GM18909 (cell line): ENCODE data around the gene RPS21.

Source experiments
- ATAC-seq: cut with Tn5 transposase; IDR thresholded peaks from one replicate; pipeline ENCODE4 v1.9.1; 2021; ENCODE audit warnings: mild to moderate bottlenecking; ENCODE audit not compliant: unreplicated experiment, poor library complexity

Gene RPS21

DNA sequence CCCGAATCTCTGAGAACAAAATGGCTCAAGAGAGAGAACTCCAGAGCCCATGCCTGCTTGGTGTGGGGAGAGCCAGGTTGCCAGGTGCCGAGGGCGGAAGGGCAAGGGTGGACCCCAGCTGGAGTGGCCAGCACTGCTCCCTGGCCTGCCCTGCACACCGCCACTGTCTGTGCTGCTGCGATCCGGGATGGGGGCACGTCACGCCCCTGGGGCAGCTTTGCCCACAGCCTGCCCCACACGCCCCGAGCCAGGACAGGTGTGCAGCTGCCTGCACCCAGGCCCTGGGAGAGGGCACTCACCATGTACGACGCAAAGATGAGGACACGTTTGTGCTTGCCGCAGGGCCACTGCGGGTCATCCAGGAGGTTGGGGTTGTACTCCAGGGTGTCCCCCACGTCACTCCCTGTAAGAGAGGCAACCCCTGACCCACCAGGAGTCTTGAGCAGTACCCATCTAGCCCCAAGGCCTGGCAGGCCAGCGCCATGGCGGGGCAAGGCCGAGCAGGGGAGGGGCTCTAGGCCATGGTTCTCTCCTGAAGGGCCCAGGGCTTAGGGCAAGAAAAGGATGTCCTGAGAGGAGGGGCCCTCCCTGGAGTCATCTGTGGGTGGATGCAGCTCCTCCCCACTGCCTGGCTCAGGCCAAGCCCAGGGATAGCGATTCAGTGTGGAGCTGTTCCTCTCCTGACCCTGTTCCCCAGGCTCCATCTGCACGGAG is 5.9 kb downstream of the RPS21 start:
- ATAC-seq, result no peak

DNA sequence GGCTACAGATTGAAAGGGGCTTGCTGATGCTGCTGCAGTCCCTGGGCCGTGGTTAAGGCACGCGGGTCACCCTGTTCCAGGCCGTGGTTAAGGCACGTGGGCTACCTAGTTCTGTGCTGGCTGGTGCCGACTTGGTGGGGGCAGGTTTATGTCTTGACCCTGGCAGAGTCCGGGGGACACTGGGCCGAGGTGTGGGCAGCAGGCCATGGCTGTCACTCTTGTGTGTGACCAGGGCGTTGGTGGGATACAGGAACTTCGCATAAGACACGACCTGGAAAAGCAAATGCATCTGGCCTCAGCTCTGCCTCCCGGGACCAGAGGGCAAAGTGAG is 6.4 kb downstream of the RPS21 start:
- no peak for ATAC-seq

DNA sequence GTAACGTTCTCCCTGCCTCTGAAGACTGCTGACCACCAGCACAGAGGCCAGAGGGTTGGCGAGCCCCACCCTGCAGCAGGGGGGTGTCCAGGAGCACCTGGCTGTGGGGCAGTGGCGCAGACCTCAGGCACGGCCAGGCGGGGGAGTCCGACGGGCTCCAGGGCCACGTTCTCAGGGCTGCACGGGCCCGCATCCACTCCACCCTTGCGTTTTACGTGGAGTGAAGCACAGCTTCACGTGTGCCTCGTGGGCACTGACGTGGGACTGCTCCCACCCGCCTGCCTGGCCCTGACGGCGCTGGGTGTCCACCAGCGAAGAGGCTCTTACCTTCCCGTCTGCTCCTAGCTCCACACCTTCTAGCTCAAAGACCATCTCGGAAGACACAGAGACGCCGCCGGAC is 6.9 kb downstream of the RPS21 start:
- no peak for ATAC-seq

DNA sequence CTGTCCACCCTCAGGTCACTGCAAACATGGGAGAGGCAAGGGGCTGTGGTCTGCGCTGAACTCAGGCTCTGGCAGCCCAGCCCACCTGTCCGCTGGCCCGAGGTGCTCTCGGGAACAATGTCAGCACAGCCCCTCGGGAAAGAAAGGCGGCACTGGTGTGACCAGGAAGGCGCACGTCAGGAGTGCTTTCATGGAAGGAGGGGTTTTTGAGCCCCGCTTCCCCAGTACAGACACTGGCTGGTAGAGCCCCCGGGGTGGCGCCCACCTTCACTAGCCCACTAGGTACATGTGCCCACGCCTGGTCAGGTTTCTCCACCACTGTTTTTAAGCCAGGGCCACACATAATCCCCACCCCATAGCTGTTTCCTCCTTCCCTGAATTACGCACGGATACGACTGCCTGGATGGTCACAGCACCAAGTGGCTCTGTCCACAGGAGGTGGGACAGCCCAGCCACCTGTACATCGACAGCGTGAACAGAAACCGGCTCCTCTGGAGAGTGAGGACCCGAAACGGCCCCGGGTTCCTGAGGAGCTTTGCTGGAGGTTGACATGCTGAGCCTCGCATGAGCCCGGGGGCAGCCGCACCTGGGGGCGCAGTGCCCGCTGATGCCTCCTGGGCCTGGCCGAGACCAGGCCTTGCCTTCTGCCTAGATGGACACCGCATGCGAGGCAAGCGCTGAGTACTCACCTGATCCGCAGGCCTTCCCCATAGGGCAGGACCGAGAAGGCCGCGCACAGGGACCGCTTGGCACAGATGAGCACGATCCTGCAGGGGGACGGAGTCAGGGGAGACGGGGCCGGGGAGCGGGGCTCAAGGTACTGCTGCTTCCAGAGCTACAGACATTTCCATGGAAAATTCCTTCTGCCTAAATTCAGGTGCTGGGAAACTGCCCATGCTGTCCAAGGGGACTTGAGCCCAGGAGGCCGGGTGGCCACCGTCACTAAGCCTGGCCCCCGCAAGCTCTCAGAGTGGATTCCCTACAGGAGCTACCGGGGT is 7.6 kb downstream of the RPS21 start:
- no peak for ATAC-seq

DNA sequence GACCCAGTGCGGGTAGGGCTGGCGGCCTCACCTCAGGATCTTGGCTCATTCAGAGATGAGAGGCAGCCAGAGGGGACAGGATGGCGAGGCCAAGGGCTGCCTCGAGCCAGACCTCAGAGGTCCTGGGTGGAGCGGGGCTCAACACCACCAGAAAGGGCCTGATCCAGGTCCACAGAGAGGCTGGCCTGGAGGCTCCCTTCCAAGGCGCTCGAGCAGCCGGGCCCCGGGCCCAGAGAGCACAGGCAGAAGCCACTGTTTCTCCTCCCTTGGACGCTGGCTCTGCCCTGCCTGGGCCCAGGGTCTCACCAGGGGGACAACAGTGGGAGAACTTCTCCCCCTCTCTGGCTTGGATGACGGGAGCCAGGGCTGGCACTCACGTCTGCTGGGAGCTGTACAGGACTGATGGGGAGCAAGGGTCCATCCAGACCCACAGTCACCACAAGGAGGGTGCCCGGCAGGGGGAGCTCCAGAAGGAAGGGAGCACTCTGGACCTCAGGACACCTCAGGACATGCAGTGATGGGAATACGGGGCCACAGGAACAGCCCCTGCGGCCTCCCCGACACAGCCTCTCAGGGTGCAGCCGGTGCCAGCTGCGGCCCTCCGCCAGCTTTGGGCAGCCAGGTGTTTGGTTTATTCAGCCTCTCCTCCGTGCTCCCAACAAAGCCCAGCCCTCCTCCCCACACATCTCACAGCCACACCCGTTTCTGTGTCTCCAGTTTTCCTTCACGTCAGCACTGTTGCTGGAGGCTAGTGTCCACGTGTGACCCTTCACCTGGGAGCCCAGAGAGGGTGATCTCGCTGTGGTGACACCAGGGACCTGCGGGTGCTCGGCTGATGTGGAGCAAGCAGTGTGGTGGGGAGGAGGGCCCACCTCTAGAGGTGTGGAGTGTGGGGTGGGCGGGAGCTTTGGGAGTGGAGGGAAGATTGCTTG is 8.7 kb downstream of the RPS21 start:
- ATAC-seq, result no peak

DNA sequence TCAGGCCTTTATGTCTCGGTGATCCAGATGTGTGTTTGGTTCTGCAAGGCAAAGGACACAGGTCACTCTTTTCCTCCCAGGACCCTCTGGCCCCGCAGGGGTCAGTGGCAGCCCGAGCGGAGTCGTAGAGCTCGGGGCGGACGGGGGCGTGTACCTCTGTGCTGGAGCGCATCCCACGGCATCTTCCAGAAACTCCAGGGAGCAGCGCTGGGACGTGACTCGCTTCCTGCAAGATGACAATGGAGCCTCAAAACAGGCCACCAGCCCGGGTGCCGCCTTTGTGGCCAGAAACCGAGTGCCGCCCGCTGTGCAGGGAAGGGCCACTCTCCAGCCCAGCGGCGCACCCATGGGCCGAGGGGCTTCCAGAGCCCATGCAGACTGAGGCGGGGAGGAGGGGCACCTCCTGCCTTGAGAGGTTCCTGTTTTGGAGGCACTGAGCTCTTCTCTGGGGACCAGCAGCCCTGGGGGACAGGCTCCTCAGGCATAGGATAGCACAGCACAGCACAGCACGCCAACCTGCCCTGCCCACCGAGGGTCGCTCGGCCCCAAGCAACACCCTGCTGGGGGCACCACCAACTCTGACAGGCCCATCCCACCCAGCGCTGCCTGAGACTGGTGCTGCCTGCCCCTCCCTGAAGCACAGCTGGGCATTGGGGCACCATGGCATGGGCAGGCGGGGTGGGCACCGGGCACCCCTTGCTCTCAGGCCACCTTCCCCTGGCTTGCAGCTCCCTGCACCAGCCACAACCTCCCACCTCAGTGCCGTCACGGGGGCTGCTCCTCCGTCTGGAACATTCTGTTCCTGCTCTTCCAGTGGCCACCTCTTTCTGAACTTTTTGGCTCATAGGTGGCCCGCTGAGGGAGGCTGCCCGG is 9.7 kb downstream of the RPS21 start:
- no peak for ATAC-seq

DNA sequence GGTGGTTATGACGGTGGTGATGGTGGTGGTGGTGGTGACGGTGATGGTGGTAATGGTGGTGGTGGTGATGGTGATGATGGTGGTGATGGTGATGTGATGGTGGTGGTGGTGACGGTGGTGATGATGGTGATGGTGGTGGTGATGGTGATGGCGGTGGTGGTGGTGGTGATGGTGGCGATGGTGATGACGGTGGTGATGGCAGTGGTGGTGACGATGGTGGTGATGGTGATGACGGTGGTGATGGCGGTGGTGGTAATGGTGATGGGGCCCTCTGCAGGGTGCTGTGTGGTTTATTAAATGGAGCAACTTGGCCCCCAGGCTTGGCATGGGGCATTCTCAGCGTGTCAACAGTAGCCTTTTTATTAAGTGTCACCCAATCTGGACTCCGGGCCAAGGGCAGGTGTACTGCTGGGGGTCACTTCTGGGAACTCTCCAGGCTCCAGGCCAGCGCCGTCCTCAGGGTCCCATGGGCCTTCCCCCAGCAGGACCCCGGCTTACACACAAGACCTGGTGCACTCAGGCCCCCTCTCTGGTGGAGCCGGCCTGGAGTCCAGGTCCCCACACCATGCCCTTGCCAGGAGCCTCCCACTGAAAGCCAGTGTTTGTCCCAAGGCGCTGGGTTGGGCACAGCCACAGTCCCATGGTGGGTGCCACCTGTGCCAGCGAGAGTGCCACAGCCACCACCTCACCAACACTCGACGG is 11.4 kb downstream of the RPS21 start:
- ATAC-seq, result no peak

DNA sequence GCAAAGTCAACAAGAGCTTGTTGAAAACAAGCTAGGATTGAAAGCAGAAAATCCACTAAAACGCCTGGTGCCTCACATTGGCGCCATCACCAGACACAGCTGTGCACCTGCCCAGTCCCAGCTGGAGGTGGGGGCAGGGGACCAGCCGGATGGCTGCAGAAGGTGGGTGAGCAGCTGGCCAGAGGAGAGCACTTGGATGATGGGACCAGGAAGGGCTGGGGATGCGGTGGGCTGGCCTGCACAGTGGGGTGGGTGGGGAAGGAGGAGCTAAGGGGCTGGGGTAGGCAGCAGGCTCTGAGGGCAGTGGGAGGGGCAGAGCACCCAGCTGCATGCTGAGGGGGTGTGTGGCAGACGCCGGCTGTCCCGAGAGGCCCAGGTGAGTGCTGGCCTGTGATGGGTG is 13.1 kb downstream of the RPS21 start:
- ATAC-seq, result no peak

DNA sequence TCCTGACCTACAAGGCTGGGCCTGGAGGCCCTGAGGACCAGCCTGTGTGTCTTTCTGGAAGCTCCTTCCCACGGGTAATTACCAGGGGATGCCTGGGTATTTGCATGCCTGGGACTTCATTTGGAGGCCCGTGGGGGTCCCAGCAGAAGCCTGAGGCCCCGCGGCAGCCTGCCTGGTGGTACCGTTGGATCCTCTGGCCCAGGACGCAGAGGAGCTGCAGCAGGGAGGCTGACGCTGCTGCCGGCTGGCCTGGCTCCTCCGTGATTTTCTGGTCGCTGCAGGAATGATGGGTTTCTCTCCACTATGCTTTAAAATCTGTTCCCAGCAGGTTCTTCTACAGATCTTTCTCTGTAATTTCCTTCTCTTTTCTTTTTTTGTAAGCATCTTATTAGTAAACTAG is 13.6 kb downstream of the RPS21 start:
- no peak for ATAC-seq

DNA sequence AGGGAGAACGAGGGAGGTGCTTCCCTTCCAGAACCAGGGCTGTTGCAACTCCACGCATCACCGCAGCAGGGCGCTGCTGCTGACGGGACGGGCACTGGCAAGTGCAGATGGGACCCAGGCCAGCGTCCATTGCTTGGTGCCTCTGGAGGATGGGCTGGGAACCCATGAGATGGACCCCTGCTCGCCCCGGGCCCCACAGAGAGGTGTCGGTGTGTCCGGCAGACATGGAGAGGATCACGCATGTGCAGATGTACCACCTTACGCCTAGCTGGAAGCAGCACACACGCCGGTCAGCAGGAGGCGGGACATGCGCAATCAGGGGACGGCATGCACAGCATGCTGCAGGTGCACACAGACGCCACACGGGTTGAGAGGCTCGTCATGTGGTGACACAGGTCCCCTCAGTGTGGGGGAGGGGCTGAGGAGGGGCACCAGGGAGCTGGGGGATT is 14.5 kb downstream of the RPS21 start:
- no peak for ATAC-seq

DNA sequence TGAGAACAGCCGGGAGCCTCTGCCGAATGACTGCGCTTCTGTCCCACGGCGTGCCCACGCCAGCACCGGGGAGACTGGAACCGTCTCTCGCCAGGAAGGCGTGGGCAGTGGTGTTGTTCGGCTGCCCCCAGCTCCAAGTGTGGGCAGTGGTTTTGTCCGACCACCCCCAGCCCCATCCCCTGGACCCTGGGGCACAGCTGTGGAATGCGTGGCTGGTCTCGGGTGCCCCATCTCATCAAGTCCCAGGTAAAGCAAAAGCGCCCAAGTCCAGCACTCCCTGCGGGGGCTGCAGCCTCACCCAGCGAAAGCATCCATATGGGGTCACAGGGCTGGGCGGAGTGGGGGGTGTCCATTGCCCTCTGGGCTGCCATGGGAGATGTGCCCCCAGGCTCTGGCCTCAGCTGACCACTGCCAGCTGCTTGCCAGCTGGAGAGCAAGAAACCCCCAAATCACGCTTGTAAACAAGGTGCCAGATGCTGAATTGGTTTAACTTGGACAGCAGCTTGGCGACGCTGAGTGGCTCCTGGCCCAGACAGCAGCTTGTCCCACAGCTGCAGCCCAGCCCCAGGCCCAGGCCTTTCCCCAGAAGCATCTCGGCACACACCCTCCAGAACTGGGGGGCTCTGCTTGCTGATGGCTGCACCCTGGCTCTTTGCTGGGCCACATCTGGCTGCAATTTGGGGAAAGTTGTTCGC is 15.7 kb downstream of the RPS21 start:
- no peak for ATAC-seq

DNA sequence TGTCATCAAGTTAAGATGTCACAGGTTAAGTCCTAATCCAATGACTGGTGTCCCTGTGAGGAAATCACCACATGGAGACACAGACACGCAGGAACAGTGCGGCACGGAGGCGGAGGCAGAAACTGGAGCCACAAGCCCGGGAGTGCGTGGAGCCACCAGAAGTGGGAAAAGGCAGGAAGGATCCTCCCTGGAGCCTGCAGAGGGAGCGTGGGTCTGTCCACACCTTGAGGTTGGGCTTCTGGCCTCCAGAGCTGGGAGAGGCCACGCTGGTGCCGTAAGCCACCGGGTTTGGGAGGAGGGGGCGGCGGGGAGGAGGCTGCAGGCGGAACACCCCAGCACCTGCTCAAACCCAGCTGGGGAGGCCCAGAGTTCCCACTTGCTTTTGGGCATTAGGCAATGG is 16.4 kb downstream of the RPS21 start:
- ATAC-seq, result no peak

DNA sequence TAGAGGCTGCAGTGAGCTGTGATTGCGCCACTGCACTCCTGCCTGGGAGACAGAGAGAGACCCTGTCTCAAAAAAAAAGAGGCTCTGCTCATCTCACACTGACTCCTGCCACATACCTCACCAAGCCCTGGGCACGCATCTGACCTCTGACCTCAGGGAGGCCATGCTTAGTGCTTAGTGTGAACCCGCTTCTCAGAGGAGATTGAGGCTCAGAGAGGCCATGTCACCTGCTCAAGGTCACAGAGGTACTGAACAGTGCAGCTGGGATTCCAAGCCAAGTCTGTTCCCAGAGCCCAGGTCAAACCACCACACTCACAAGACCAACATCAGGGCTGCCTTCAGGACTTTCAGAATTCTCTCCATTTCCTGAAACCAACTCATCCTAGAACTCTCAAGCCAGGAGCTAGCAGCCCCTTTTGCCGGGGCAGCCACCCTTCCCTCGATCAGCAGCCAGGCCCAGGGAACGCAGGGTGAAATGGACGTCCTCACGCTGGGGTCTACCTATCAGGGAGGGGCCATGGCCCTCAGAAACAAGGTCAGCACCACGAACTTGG is 17.3 kb downstream of the RPS21 start:
- no peak for ATAC-seq

DNA sequence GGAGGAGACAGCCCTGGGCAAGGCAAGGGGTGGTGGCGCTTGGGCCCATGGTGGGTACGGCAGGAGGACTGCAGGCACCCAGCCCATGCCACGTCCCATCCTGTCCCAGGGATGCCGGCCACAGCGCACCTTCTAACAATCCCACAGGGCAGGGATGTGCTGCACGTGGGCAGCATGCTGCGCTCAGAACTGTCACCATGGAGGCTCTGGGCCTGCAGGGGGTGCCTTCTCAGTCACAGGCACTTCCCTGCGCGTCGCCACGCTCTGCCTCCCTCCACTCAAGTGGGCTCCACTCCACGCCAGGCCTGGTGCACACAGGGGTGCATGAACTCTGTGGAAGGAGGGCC is 17.8 kb downstream of the RPS21 start:
- ATAC-seq, result no peak

DNA sequence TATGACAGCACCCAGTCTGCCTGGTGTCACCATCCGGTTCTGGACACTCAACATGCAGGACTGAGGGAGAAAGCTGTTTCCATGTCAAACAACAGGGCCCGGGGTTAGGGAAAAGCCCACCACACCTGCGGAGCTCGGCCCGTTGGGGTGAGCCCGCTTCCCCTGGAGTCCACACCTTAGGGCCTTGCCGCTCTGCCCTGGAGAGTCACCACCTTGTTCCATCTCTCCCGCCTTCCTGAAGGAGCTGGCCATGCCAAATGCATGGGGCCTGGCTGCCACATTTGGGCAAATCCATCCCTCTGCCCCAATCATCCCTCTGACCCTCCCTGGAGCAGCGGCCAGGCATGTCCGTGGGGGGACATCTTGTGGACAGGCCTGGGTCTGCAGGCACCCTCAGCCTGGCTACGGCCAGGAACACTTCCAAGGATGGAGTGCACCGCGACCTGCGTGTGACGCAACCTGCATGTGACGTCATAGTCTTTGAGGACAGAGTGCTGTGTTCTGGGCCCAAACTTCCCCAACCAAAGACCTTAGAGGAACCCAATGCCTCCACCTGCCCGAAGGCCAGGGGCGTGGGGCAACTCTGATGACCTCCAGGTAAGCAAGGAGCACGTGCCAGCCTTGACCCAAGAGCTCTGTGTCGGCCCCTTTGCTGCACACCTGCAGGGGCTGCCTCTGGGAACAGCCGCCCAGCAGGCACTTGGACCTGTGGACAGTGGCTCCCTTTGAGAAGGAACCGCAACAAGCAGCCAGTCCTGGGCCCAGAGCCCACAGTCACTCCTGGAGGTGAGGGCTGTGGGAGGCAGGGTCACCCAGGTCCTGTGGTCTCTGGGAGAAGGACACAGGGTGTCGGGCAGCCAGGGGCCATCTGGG is 18.4 kb downstream of the RPS21 start:
- ATAC-seq, result no peak

DNA sequence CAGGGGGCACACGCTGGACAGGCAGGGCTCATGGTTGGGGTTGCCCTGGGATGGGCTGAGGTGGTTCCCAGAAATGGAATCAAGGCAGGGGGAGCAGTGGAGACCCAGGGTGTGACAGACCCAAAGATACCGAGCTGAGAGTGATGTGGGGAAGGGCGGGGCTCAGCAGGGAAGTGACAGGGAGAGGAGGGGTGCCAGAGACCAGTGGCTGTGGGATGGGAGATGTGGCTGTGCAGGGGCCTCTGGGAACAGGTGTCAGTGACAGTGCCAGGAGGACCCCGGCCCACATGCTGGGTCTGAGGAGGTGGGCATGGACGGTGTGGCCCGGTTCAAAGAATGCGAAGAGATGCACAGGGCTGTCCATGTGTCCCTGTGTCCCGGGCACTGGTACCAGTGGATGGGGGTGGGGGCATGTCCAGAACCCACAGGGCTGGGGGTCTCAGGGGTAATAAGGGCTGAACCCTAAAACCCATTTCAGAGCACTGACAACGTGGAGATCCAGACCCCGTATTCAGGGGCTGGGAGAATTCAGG is 19.1 kb downstream of the RPS21 start:
- ATAC-seq, result no peak

DNA sequence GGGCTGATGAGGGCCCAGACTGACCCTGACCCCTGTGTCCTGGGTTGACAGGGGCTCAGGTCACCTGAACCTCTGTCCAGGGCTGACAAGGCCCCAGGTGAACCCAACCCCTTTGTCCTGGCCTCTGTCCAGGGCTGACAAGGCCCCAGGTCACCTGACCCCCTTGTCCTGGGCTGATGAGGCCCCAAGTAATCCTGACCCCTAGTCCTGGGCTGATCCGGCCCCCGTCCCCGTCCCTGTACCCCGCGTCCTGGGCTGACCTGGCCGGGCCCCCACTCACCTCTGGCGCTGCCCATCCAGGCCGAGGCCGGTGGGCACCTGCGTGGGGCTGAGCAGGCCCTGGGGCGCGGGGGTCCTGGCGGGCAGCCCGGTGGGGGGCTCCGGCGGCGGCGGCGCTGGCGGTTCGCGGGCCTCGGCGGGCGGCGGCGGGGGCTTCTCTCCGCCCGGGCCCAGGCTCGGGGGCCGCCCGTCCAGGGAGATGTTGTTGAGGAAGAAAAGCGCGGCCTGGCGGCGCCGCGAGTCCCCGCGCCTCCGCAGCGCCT is 19.8 kb downstream of the RPS21 start:
- peak; percentile 7 for ATAC-seq
